ENCODE results near the gene RMC1. TPM values are rescaled to one million over a fixed set of nuclear protein-coding genes. Genes with fewer than 3 reads are reported as not detected.

RMC1 gene
- 10 to 100 TPM; 20.6 to 24.7 TPM for total RNA-seq
- polyA plus RNA-seq: 10 to 100 TPM; 15.6 to 21.0 TPM

GRCh38 chr18:23503038-23503962 is at the start of gene RMC1:
TSS of gene RMC1 (plus strand) at chr18:23503511. CDS start at chr18:23503619, 108 bp downstream.
- H3K27ac ChIP-seq (ENCODE audit: low read depth in 1 of 2, low read length in 2 of 2): peak within 1 kb of the TSS; percentile 89
- TF ChIP-seq, protein P1, sequence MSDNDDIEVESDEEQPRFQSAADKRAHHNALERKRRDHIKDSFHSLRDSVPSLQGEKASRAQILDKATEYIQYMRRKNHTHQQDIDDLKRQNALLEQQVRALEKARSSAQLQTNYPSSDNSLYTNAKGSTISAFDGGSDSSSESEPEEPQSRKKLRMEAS (IDR thresholded peaks at IDR 0.05): no peak
- TF ChIP-seq FOXA1 (IDR thresholded peaks at IDR 0.05) (no peak), EGR1 (IDR thresholded peaks at IDR 0.05; ENCODE audit: low read depth in 2 of 2) (no peak), SP1 (IDR thresholded peaks at IDR 0.05) (peak; percentile 18), RXRA (IDR thresholded peaks at IDR 0.05) (no peak), RAD21 (IDR thresholded peaks at IDR 0.05) (peak; percentile 29 to 32), GABPA (IDR thresholded peaks at IDR 0.05 in 1 of 2, conservative IDR thresholded peaks at IDR 0.05 in 1 of 2) (peak in 1 of 2 donors; percentile 69), YY1 (IDR thresholded peaks at IDR 0.05) (peak; percentile 59), NR2F2 (IDR thresholded peaks at IDR 0.05) (no peak), TAF1 (conservative IDR thresholded peaks at IDR 0.05) (no peak), HNF4A (conservative IDR thresholded peaks at IDR 0.05) (no peak), FOXA2 (IDR thresholded peaks at IDR 0.05) (no peak), HNF4G (IDR thresholded peaks at IDR 0.05) (no peak), JUND (IDR thresholded peaks at IDR 0.05) (no peak), CTCF (IDR thresholded peaks at IDR 0.05; ENCODE audit: low read depth, low read length, missing input control) (no peak)
- TF ChIP-seq, protein P2, sequence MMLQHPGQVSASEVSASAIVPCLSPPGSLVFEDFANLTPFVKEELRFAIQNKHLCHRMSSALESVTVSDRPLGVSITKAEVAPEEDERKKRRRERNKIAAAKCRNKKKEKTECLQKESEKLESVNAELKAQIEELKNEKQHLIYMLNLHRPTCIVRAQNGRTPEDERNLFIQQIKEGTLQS (IDR thresholded peaks at IDR 0.05): no peak
- TF ChIP-seq, protein P3, sequence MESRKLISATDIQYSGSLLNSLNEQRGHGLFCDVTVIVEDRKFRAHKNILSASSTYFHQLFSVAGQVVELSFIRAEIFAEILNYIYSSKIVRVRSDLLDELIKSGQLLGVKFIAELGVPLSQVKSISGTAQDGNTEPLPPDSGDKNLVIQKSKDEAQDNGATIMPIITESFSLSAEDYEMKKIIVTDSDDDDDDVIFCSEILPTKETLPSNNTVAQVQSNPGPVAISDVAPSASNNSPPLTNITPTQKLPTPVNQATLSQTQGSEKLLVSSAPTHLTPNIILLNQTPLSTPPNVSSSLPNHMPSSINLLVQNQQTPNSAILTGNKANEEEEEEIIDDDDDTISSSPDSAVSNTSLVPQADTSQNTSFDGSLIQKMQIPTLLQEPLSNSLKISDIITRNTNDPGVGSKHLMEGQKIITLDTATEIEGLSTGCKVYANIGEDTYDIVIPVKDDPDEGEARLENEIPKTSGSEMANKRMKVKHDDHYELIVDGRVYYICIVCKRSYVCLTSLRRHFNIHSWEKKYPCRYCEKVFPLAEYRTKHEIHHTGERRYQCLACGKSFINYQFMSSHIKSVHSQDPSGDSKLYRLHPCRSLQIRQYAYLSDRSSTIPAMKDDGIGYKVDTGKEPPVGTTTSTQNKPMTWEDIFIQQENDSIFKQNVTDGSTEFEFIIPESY (IDR thresholded peaks at IDR 0.05): no peak
- TF ChIP-seq, protein P4, sequence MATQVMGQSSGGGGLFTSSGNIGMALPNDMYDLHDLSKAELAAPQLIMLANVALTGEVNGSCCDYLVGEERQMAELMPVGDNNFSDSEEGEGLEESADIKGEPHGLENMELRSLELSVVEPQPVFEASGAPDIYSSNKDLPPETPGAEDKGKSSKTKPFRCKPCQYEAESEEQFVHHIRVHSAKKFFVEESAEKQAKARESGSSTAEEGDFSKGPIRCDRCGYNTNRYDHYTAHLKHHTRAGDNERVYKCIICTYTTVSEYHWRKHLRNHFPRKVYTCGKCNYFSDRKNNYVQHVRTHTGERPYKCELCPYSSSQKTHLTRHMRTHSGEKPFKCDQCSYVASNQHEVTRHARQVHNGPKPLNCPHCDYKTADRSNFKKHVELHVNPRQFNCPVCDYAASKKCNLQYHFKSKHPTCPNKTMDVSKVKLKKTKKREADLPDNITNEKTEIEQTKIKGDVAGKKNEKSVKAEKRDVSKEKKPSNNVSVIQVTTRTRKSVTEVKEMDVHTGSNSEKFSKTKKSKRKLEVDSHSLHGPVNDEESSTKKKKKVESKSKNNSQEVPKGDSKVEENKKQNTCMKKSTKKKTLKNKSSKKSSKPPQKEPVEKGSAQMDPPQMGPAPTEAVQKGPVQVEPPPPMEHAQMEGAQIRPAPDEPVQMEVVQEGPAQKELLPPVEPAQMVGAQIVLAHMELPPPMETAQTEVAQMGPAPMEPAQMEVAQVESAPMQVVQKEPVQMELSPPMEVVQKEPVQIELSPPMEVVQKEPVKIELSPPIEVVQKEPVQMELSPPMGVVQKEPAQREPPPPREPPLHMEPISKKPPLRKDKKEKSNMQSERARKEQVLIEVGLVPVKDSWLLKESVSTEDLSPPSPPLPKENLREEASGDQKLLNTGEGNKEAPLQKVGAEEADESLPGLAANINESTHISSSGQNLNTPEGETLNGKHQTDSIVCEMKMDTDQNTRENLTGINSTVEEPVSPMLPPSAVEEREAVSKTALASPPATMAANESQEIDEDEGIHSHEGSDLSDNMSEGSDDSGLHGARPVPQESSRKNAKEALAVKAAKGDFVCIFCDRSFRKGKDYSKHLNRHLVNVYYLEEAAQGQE (IDR thresholded peaks at IDR 0.05): peak; percentile 72
- no peaks in the 10 kb centered on the region for H3K9me3 ChIP-seq (ENCODE audit: control insufficient read depth in 4 of 4, low read length in 3 of 4)
- peak within 1 kb of the TSS; percentile 74 to 98 (median 79) for H3K4me3 ChIP-seq (ENCODE audit: low read depth in 1 of 3, low read length in 3 of 3)
- H3K36me3 ChIP-seq (ENCODE audit: control insufficient read depth in 4 of 4, insufficient read depth in 3 of 4, low read depth in 1 of 4, low read length in 3 of 4): peaks cover 0 to 5% (median 0%) of the 10 kb centered on the region in 4 donors
- DNase-seq (ENCODE audit: low spot score): peak; percentile 99
- H3K9ac ChIP-seq (ENCODE audit: low read depth in 1 of 2, low read length in 2 of 2): peak within 1 kb of the TSS; percentile 68 to 81
- no peaks in the 10 kb centered on the region for H3K27me3 ChIP-seq (ENCODE audit: control insufficient read depth in 4 of 4, insufficient read depth in 4 of 4, low read length in 3 of 4)
- WGBS: under 1% methylated on average over 110 of the region's 110 CpGs
- peaks cover 0 to 23% (median 14%) of the 10 kb centered on the region in 4 donors for H3K4me1 ChIP-seq (ENCODE audit: control insufficient read depth in 4 of 4, insufficient read depth in 4 of 4, low read length in 3 of 4)
